H7 (cell line): ENCODE results near the gene KIF5A. TPM values are rescaled to one million over a fixed set of nuclear protein-coding genes. Genes with fewer than 3 reads are reported as not detected.
"Not testable (repeated sequence)": the region's sequence is repeated elsewhere in the genome, so short reads cannot be mapped to it uniquely, and the experiment has no call there.

ENCODE experiments used
- DNase-seq: peaks from one replicate; pipeline ENCODE4 v3.0.0; 2012
- H3K27me3 ChIP-seq: 2 replicates; pipeline ENCODE4 v1.6.0; 2011; ENCODE audit warnings: mild to moderate bottlenecking, low read length; ENCODE audit not compliant: control insufficient read depth, insufficient read depth
- H3K36me3 ChIP-seq: replicated peaks from 2 replicates; pipeline ENCODE4 v1.5.1; 2011; ENCODE audit warnings: low read length; ENCODE audit not compliant: control insufficient read depth, insufficient read depth
- H3K4me3 ChIP-seq: 2 replicates; pipeline ENCODE4 v1.5.1; 2011; ENCODE audit warnings: low read depth, mild to moderate bottlenecking, control low read depth, low read length, moderate library complexity; ENCODE audit not compliant: insufficient read depth
- total RNA-seq: library from RNA; depleted of rRNA; stranded (reverse); fragments of >200 nt; shearing (Covaris generic); gene quantifications from 2 replicates; pipeline ENCODE4 v1.2.3, GENCODE V29; 2014

Gene KIF5A
- total RNA-seq, 1 experiment from 2014 or later = 1.0 TPM

- peaks cover 36% of the 10 kb centered on the region for H3K27me3 ChIP-seq
- no peaks in the 10 kb centered on the region for H3K36me3 ChIP-seq
- no peak overlapping the region for H3K4me3 ChIP-seq
- no peak for DNase-seq
Measured at GRCh38 chr12:57551637-57552305, 1.9 kb downstream of the KIF5A start.

DNA sequence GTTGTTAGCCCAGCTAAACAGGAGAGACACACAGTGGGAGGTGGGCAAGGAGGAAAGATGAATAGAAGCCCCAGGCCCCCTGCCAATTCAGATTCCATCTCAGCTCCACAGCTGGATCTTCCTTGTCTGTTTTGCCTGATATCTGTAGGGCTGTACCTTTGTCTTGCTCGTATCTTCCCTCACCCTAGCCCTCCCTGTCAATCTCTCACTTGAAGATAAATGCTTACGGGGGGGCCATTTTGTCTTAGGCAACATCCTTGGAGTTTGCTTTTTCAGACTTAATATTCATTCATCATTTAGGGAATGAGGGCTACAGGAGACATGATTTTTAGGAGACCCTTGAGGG is 2.4 kb downstream of the KIF5A start:
- Histone ChIP-seq H3K4me3 (no peak overlapping the region), H3K36me3 (no peaks in the 10 kb centered on the region), H3K27me3 (peaks cover 36% of the 10 kb centered on the region)
- peak; percentile 44 for DNase-seq

DNA sequence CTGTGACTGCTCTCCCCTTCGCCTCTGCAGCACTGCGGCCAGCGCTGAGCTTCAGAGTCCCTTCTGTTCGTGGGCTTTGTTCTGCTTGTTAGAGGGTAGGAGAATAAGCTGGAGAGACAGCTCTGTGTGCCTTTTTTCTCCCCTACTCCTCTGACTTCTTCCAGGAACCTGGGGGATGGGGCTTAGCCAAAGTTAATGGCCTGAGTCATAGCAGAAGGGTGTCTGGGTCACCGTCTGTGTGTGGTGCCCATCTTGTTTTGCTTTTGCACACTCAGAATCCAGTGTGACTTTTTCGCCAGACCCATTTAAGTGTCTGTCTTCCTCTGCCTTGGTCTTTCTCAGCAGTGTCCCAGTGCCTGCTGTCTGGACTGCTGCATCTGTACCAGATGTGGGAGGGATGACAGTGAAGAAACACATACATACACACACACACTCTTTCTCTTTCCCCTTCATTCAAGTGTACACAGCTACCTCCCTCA is 3.0 kb downstream of the KIF5A start:
- Histone ChIP-seq H3K4me3 (no peak overlapping the region), H3K36me3 (no peaks in the 10 kb centered on the region), H3K27me3 (peaks cover 33% of the 10 kb centered on the region)
- DNase-seq = no peak

DNA sequence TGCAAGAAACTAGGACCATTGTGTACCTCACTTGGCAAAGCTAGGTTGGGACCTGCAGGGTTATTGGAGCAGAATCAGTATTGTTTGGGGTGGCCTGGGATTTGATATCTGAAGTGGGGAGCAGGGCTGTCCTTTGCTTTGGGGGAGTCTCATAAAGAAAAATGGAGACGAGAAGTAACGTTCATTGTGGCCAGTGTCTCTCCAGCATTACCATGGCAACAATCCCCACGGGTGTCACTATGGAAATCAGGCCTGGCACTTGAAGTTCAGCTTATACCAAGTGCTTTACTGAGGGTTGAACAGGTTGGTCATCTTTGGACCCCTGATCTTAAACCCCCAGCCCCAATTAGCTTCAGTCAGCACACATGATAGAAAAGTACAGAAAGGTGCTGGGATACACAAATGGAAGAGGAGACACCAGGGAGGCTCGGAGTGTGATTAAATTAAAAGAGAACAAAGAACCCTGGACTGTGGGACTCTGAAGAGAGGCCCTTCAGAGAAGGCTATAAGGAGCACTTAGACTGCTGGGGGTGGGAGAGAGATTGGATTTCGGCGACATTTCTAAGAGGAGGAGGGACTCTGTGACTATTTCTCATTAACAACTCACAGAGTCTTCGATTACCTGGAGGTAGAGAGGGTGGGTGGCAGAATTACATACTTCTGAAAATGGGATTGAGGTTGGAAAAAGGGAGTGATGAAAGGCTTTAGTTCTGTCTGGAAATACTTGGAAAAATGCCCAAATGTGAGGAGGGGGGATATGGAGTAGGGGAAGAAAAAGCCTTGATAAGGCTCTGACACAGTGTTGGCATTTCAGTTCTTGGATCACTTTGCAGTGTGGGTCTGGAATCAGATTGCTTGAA is 3.7 kb downstream of the KIF5A start:
- DNase-seq = no peak
- no peaks in the 10 kb centered on the region for H3K36me3 ChIP-seq
- no peak overlapping the region for H3K4me3 ChIP-seq
- peaks cover 29% of the 10 kb centered on the region for H3K27me3 ChIP-seq

GRCh38 chr12:57554453-57554852 is 4.6 kb downstream of the KIF5A start:
- peaks cover 21% of the 10 kb centered on the region for H3K27me3 ChIP-seq
- no peak for DNase-seq
- no peaks in the 10 kb centered on the region for H3K36me3 ChIP-seq
- H3K4me3 ChIP-seq = no peak overlapping the region

- DNase-seq = no peak
- H3K4me3 ChIP-seq = no peak overlapping the region
- H3K36me3 ChIP-seq = no peaks in the 10 kb centered on the region
- H3K27me3 ChIP-seq = peaks cover 19% of the 10 kb centered on the region
Measured at GRCh38 chr12:57554897-57555296, 5.1 kb downstream of the KIF5A start.

GRCh38 chr12:57558864-57559263 is 9.0 kb downstream of the KIF5A start:
- DNase-seq = no peak

GRCh38 chr12:57560516-57560915 is 10.7 kb downstream of the KIF5A start:
- no peak for DNase-seq
- peaks cover 2% of the 10 kb centered on the region for H3K36me3 ChIP-seq

More at GRCh38 chr12:57558864-57559263, 9.0 kb downstream of the KIF5A start:
- Histone ChIP-seq H3K36me3 (peaks cover 2% of the 10 kb centered on the region), H3K27me3 (no peaks in the 10 kb centered on the region; the same call in 1 of the 2 replicates), H3K4me3 (no peak overlapping the region)

GRCh38 chr12:57561117-57561516 is 11.3 kb downstream of the KIF5A start:
- not testable (repeated sequence) for H3K36me3 ChIP-seq, DNase-seq, H3K4me3 ChIP-seq, H3K27me3 ChIP-seq

More at GRCh38 chr12:57560516-57560915, 10.7 kb downstream of the KIF5A start:
- no peak overlapping the region for H3K4me3 ChIP-seq
- H3K27me3 ChIP-seq = no peaks in the 10 kb centered on the region; the same call in 1 of the 2 replicates

DNA sequence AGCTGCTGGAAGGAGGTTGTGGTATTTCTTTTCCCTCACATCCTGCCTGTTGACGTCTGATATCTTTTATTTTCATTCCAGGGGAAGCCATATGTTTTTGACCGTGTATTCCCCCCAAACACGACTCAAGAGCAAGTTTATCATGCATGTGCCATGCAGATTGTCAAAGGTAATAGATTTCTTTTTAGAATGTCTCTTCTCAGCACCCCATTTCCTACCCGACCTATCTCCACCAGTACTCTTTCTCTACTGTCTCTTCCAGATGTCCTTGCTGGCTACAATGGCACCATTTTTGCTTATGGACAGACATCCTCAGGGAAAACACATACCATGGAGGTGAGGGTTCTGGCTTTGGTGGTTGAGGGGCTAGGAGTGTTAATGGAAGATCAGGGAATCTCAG is 13.5 kb downstream of the KIF5A start:
- H3K4me3 ChIP-seq = no peak overlapping the region
- DNase-seq = no peak
- H3K36me3 ChIP-seq = peaks cover 5% of the 10 kb centered on the region
- no peaks in the 10 kb centered on the region; the same call in 1 of the 2 replicates for H3K27me3 ChIP-seq

DNA sequence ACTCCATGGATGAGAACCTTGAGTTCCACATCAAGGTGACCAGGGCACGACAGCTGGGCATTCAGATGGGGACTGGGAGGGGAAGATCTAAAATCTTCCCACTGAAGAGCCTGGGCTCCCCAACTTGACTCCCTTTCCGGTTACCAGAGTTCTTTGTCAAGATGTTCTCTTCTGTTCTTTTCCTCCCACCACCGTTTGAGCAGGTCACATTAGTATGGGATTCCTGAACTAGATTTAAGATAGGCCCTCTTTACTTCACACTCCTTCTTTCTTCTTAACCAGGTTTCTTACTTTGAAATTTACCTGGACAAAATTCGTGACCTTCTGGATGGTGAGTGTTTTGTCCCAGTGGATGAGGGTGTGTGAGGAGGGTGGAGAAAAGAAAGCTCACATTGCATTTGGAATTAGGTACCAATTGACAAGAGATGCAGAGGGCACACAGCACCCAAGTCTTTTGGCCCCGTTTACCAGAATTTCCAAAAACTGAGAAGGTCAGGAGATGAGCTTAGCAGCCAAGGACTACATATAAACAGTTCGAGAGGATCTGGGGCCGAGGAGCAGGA is 14.4 kb downstream of the KIF5A start:
- Histone ChIP-seq H3K27me3 (no peaks in the 10 kb centered on the region; the same call in 1 of the 2 replicates), H3K4me3 (no peak overlapping the region)
- no peak for DNase-seq

DNA sequence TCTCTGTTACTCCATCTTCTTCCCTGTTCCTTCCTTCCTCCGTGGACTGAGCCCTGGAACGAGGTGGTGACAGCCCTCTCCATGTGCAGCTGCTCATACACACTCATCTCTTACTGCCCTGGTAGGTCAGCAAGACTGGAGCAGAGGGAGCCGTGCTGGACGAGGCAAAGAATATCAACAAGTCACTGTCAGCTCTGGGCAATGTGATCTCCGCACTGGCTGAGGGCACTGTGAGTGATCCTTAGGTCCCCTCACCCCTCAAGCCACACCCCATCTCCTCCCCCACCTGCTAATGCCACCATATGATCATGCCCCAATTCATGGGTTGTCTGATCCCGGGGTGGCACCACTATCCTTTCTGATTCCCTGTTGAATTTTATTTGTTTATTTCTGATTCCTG is 19.0 kb downstream of the KIF5A start:
- peaks cover 12% of the 10 kb centered on the region for H3K36me3 ChIP-seq
- no peaks in the 10 kb centered on the region for H3K27me3 ChIP-seq
- no peak overlapping the region for H3K4me3 ChIP-seq
- no peak for DNase-seq

More for the DNA sequence above, 14.4 kb downstream of the KIF5A start:
- H3K36me3 ChIP-seq = peaks cover 5% of the 10 kb centered on the region

DNA sequence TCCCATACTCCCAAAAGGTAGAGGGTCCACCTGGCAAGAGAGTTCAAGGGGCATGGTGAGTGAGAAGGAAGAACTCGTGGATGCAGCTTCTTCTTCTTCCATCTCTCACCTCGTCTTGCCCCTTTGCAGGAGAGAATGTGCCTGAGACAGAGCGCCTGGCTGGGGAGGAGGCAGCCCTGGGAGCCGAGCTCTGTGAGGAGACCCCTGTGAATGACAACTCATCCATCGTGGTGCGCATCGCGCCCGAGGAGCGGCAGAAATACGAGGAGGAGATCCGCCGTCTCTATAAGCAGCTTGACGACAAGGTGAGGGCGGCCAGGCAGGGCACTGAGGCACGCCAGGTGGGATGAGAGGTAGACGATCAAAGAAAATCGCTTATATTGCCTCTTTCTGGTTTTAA is 20.0 kb downstream of the KIF5A start:
- Histone ChIP-seq H3K36me3 (peaks cover 12% of the 10 kb centered on the region), H3K27me3 (no peaks in the 10 kb centered on the region), H3K4me3 (no peak overlapping the region)
- DNase-seq = no peak

DNA sequence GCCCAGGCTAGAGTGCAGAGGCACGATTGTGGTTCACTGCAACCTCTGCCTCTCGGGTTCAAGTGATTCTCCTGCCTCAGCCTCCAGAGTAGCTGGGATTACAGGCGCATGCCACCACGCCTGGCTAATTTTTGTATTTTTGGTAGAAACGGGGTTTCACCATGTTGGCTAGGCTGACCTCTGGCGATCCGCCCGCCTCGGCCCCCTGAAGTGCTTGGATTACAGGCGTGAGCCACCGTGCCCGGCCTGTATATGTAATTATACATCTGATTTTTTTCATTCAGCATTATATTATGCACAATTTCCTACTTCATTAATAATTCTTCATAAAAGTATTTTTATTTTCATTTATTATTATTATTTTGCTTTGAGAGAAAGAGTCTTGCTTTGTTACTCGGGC is 20.6 kb downstream of the KIF5A start:
- H3K4me3 ChIP-seq = not testable (repeated sequence)
- peaks cover 14% of the 10 kb centered on the region for H3K36me3 ChIP-seq

More for the DNA sequence above, 20.6 kb downstream of the KIF5A start:
- not testable (repeated sequence) for H3K27me3 ChIP-seq, DNase-seq
